Brain microvascular endothelial cell (primary cell): Measurements from ENCODE around the gene PDE9A.
"Not testable (repeated sequence)": the region's sequence is repeated elsewhere in the genome, so short reads cannot be mapped to it uniquely, and the experiment has no call there.

ENCODE experiments used
- DNase-seq: peaks from one replicate; pipeline ENCODE4 v3.0.0-alpha.2; 2020
- H3K27ac ChIP-seq: fragments of 250-450 bp; sonication (Bioruptor Pico); 2 replicates; pipeline ENCODE4 v1.5.1; 2020; ENCODE audit warnings: mild to moderate bottlenecking, moderate library complexity
- H3K27me3 ChIP-seq: fragments of 250-450 bp; sonication (Bioruptor Pico); replicated peaks from 2 replicates; pipeline ENCODE4 v1.5.1; 2020; ENCODE audit warnings: mild to moderate bottlenecking
- H3K36me3 ChIP-seq: fragments of 250-450 bp; sonication (Bioruptor Pico); replicated peaks from 2 replicates; pipeline ENCODE4 v1.5.1; 2020; ENCODE audit warnings: mild to moderate bottlenecking
- H3K4me3 ChIP-seq: 2 replicates; pipeline ENCODE4 v1.5.1; 2011; ENCODE audit warnings: low read depth, mild to moderate bottlenecking, control low read depth, low read length, moderate library complexity
- in situ Hi-C: cut with HindIII; loops from 2 replicates; pipeline ENCODE4 v1.10.0; 2017; ENCODE audit warnings: low sequenced_read_pairs, low pct_ligation_motif_present
- TF ChIP-seq, protein P1 (sequence below): IDR thresholded peaks from 2 replicates; pipeline ENCODE4 v1.5.1; 2011; ENCODE audit warnings: low read depth, mild to moderate bottlenecking, moderate library complexity, low read length, control low read depth, inconsistent platforms; ENCODE audit errors: missing control alignments

The PDE9A gene

DNA sequence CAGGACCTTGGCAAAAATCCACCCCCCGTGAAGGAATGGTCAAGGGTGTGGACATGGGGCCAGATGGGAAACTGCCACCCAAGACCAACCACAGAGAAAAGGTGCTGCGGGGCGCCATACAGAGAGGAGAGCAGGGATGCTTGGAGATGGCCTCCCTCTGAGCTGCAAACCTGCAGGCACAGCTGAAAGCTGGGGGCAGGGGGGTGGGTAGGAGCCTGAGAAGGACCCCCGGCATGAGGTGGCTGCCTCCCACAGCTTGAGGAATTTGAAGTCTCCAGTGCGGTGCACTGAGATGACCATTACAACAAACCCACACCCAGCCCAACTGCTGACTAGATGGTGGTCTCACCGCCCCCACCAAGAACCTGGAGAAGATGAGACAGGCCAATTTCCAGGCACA, 141.1 kb downstream of the PDE9A start:
- Histone ChIP-seq H3K27ac (no peak overlapping the region), H3K4me3 (no peak overlapping the region), H3K36me3 (no peaks in the 10 kb centered on the region), H3K27me3 (peaks cover 3% of the 10 kb centered on the region)
- in situ Hi-C loops: no loop called here
- TF ChIP-seq, protein P1, sequence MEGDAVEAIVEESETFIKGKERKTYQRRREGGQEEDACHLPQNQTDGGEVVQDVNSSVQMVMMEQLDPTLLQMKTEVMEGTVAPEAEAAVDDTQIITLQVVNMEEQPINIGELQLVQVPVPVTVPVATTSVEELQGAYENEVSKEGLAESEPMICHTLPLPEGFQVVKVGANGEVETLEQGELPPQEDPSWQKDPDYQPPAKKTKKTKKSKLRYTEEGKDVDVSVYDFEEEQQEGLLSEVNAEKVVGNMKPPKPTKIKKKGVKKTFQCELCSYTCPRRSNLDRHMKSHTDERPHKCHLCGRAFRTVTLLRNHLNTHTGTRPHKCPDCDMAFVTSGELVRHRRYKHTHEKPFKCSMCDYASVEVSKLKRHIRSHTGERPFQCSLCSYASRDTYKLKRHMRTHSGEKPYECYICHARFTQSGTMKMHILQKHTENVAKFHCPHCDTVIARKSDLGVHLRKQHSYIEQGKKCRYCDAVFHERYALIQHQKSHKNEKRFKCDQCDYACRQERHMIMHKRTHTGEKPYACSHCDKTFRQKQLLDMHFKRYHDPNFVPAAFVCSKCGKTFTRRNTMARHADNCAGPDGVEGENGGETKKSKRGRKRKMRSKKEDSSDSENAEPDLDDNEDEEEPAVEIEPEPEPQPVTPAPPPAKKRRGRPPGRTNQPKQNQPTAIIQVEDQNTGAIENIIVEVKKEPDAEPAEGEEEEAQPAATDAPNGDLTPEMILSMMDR: no peak
- no peak for DNase-seq

DNA sequence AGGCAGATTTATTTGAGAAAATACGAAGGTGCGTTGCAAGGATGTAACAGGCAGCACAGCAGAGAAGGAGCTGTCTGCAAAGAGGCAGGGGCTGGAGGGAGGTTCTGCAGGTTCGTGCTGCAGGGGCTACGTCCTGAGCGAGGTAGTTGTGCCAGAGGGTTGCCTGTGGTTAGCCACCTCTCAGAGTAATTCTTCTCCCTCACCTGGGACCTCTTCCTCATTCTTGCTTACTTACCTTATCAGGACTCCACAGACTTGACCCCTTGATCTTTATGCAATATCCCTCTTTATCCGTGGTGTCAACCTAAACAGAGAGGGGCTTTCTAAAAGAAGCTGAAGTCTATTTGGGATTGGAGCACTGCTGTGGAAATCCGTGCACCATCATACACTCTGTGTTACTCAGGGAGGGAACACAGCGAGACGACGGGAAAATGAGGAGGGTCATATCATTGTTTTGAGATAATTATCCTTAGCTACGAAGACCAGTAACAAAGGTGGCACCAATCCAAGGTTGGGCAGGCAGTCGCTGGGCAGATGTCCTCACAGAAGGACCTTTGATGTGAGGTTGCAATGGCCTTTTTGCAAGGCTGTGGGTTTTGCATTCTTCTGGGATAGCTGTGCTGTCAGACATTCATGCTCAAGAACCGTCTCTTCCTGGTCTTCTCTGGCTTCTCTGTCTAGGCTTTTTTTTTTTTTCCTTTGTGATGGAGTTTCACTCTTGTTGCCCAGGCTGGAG, 143.1 kb downstream of the PDE9A start:
- Histone ChIP-seq H3K36me3 (no peaks in the 10 kb centered on the region), H3K4me3 (no peak overlapping the region), H3K27ac (no peak overlapping the region), H3K27me3 (peaks cover 1% of the 10 kb centered on the region)
- TF ChIP-seq, protein P1: no peak
- in situ Hi-C loops: no loop called here
- DNase-seq: no peak

DNA sequence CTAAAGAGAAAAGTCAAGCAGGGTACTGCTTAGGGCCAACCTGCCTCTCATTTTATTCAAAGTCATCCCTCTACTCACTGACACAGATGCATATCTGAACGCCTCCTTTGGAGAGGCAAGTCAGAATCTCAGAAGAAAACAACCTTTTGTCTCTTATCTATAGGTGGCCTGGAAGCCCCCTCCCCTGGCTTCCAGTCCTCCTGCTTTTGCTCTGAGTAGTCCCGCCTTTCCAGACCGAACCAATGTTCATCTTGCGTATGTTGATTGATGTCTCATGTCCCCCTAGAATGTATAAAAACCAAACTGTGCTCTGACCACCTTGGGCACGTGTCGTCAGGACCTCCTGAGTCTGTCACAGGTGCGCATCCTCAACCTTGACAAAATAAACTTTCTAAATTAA, 144.1 kb downstream of the PDE9A start:
- H3K36me3 ChIP-seq: no peaks in the 10 kb centered on the region
- H3K27me3 ChIP-seq: no peaks in the 10 kb centered on the region
- TF ChIP-seq, protein P1: no peak
- no peak overlapping the region for H3K4me3 ChIP-seq
- DNase-seq: no peak
- H3K27ac ChIP-seq: no peak overlapping the region
- in situ Hi-C loops: no loop called here

DNA sequence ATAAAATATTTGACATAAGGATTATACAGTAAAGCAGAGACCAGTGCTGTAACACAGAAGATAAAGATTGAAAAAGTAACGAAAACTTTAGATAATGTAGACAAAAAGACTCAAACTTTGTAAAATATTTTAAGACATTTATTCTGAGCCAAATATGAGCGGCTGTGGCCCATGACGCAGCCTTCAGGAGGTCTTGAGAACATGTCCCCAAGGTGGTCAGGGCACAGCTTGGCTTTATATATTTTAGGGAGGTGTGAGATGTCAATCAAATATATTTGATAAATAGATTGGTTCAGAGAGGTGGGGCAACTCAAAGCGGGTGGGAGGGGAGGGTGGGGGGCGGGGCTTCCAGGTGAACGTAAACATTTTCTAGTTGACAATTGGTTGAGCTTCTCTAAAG, 144.7 kb downstream of the PDE9A start:
- TF ChIP-seq, protein P1: no peak
- no peak for DNase-seq
- no peaks in the 10 kb centered on the region for H3K27me3 ChIP-seq
- H3K4me3 ChIP-seq: no peak overlapping the region
- H3K36me3 ChIP-seq: no peaks in the 10 kb centered on the region
- in situ Hi-C loops: no loop called here
- no peak overlapping the region for H3K27ac ChIP-seq

DNA sequence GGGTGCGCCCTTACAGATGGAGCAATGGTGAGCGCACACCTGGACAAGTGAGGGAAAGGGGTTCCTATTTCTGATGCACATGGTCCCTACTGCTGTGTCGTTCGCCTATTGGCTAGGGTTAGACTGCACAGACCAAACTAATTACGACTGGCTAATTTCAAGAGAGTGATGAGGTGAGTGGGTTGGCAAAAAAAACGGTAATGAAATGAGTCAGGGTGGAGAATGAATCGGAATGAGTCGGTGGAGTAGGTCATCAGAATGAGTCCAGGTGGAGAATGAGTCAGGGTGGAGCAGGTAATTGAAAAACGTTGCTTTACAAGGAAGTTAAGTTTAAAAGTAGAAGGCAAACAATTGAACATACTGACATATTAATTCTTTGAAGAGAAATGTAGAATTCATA, 146.1 kb downstream of the PDE9A start:
- no peak for DNase-seq
- no peaks in the 10 kb centered on the region for H3K36me3 ChIP-seq
- no peak overlapping the region for H3K4me3 ChIP-seq
- H3K27me3 ChIP-seq: no peaks in the 10 kb centered on the region
- no peak overlapping the region for H3K27ac ChIP-seq
- TF ChIP-seq, protein P1: no peak
- in situ Hi-C loops: no loop called here

DNA sequence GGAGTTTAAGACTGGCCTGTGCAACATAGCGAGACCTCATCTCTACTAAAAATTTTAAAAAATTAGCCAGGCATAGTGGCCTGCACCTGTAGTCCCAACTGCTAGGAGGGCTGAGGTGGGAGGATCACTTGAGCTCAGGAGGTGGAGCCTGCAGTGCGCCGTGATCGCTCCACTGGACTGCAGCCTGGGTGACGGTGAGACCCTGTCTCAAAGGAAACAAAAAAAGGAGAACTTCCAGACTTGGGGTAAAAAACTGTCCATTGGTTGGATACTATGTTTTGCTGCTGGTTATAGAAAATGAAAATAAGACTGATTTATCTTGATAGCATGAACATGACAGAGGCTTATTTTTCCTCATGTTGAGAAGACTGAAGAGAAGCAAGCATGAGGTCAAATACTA, 146.5 kb downstream of the PDE9A start:
- no peak overlapping the region for H3K27ac ChIP-seq
- TF ChIP-seq, protein P1: no peak
- H3K27me3 ChIP-seq: no peaks in the 10 kb centered on the region
- DNase-seq: no peak
- no peak overlapping the region for H3K4me3 ChIP-seq
- no peaks in the 10 kb centered on the region for H3K36me3 ChIP-seq
- in situ Hi-C loops: no loop called here

DNA sequence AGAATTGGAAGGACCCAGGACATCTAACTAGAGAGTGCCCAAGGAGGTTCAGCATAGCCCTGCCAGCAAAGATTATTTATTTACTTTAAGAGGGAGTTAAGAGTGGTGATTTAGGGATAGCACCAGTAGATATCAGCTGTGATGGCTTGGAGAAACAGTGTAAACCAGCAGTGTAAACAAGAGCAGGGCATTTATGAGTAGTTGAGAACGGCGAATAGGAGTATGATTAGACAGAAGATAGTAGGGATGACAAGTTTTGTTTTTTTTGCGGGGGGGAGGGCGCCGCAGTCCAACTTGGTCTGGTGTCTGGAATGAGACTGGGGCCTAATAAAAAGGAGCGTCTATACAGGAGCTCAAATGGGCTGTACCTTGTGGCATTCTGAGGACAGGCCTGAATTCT, 148.2 kb downstream of the PDE9A start:
- H3K27ac ChIP-seq, H3K36me3 ChIP-seq, in situ Hi-C loops, DNase-seq, H3K27me3 ChIP-seq, H3K4me3 ChIP-seq: not testable (repeated sequence)
